GM21390 (cell line): ENCODE results near the gene VSX1.

Source experiments
- ATAC-seq: cut with Tn5 transposase; IDR thresholded peaks from one replicate; pipeline ENCODE4 v1.9.1; 2021; ENCODE audit not compliant: unreplicated experiment

Gene VSX1

DNA sequence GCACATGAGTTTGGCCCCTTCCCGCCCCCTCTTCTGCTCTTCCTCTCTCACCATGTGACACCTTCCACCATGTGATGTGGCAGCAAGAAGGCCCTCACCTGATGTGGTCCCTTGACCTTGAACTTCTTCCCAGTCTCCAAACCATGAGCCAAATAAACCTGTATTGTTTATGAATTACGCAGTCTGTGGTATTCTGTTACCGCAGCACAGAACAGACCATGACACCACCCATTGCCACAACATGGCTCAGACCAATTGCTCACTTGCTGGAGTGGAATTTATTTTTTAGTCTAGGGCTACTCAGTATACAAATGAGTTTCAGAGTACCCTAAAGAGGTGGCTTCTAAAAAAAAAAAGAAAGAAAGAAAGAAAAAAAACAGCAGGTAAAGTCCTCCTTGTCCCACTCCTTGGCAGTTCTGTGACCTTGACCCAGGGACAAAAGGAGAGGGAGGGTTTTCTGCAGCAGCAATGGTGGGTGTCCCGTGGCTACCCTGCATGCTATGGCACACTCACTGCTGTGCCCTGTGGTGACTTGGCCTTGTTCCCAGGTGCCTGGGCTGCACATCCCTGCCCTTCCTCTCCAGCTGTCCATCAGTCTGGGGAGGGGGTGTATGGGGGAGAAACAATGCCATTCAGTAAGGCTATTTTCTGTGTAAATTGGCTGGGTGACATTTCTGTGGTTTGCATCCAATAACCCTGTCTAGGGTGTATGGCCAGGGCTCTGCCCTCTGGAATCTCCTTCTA is 5.4 kb upstream of the VSX1 start:
- ATAC-seq, result no peak

DNA sequence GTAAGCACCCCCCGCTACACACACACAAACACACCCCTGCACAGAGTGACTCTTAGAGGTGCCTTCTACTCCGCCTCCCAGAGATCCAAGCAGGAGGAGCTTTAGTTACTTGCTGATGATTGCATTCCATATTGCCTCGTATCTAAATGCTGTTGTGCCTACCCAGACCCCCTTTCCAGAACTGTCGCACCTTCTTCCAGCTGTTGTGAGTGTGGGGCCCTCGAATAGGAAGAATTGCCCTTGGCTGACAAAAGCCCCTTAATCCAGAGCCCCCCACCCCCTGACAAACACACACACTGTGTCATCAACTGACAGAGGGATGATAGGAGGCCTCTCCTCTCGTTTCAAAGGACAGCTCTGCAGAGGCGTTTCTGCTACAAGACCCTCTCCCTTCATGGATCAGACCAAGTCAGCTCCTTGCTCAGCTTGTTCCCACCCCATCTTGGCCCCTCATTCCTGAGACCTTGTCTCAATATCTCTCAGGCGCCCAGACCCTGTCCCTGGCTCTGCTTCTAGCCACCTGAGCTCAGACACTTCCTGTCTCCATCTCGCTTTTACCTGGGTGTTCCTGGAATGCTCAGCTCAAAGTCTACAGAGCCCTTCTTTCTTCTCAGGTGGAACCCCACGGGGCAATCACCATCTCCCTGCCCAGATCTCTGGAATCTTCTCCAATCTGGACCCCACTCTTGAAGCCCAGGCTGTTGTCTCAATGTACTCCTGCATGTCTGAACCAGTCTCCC is 4.0 kb upstream of the VSX1 start:
- ATAC-seq, result no peak

DNA sequence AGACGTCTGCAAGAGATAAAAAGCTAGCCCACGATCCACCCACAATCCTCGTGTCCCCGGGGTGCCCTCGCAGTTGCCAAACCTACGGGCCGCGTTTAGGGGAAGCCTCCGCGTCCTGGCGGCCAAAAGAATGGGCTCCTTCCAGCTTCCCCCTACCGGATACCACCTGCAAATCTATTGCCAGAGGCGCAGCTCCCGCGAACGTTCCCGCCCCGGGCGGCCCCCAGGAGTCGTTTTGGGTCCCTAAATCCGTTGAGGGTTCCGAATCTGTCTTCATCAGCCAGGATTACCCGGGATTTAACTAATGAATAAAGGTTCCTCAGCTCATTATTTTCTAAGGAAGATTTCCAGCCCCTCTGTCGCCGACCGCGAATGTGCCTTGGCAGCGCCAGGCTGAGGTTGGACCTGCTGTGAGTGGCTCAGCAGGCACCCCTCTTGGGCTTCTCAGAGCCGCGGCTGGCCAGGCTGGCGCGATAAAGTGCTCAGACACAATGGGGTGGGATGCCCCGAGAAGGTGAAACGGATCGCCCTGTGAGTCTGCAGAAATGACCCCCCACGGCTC is 2.8 kb upstream of the VSX1 start:
- ATAC-seq, result no peak

DNA sequence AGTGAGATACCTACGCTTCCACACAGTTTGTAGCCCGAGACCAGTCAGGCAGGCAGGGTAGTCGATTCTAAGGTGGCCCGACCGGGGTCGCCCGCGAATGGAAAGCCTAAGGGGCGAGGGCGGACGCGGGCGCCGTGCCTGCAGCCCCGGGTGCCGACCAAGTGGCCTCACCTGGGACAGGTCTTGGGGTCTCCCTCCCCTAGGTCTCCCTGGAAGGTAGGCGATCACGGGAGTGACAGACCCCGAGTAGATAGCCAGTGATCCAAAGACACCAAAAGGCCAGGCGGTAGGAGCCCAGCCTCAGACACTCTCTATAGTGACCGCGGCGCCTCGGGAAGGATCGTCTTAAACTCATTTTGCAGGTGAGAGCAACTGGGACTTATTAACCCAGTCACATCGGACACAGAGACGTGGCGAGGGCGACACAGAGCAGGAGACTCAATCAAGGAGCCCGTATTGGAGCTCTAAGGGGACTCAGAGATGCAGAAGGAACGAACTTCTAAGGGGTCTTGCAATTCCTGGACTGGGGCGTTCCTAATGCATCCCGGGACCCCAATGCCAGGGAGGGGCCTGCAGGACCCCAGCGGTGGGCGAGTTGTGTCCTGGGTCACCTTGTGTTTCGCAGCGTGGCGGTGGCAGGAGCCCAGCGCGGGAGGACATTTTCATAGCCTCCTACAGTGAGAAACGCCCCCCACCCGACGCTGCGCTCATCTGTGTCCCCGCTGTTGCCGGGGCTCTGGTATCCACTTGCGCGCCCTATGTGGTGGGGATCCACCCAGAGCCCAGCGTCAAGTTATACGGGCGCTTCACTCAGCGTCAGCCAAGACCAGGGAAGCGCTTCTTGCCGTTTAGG is 2.1 kb upstream of the VSX1 start:
- ATAC-seq, result no peak

DNA sequence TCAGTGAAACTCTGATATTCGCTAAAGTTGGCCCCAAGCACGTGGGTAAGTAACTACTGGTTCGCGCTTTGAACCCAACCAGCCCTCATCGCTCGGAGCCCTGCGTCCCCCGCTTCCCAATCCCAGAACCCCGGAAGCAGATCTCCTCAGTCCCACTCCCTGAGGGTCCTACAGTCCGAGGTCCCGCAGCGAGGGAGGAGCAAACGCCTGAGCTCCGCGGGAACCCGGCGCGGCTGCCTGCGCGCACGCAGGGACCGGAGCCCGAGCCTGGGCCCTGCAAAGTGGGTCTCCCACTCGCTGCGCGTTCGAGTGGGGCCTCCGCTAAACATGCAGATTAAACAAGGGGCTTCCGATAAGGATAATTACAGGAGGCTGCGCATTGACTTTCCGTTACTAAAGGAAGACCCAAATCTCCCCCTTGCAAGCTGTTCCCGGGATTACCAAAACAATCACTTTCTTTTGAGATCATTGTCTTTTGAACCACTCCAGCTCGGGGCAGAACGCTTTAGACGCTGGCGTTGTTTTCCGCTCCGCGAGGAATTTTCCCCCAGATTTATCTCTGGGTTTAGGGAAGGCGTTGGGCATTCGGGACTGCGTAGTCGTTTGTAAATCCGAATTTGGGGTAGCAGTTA is 1.3 kb upstream of the VSX1 start:
- no peak for ATAC-seq

DNA sequence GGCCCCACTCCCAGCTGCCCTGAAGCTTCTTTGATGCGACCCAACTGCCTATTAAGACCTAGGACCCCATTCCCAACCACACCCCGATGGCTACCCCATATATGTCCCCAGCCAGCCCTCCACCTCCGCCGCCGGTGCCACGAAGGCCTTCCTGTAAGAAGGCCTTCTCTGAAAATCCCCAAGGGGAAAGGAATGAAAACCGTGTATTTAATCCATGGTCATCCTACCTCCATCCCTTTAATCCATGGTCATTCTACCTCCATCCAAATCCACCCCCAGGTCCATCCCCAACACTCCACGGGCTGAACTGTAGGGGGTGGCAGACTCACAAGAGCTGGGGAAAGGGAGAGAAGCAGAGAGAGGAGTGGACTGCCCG is 545 bp upstream of the VSX1 start:
- no peak for ATAC-seq

DNA sequence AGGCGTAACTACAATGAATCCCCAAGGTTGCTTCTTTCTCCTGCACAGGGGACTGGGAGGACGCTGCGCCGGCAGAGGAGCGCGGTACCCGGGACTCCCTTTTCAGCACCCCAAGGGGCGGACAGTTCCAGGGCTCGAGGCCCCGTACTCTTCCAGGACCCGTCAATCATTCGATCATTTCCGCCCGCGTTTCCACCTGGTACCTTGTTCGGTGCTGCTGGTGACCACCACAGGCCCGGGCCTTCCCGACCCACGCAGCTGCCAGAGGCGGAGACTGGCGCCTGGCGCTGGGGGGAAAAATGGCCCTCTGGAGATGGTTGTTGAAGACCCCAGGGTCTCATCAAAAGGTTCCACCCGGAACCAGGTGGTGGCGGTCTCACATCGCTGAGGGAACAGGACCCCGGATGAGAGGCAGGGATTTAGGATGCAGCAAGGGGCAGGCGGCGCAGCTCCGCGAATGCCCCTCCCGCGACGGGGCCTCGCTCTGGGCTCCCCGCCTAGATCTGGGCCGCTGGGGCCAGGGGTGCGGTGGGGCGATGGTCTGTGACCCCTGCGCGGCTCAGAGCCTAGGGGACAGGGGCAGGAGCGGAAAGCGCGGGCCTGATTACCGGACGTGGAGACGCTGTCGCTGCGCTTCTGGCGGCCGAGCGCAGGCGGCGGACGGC is 744 bp downstream of the VSX1 start:
- no peak for ATAC-seq

DNA sequence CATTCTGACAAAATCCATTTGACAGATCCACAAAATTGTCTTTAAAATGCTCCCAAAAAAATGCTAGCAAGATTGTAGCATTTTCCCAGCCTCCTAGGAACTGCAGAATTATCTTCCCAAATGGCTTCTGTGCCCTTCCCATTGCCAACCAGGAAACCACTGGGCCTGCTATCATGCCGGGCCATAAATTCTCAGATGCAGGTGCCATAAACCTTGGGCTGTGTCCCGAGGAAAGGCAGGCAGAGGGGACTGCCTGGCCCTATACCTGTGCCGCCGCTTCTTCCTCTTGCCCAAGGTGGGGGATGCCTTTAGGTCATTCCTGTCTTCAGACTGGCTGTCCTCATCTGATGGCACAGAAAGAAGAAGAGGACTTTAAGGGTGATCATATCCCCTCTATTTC is 2.8 kb downstream of the VSX1 start:
- ATAC-seq, result no peak

DNA sequence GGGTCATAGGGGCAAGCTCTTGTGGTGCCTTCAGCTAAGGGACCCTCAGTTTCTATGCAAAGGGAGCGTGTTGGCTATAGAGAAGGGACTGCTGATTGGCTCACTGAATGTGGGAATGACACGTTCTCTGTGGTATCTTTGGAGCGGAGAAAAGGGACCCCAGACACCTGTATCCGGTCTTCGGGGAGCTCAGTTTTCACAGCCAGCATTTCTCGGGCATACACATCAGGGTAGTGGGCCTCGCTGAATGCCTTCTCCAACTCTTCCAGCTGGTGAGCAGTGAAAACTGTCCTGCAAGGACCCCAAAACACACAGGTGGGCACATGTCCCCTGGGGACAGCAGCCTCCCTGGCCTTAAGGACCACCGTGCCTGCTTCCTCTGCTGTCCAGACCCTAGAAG is 3.3 kb downstream of the VSX1 start:
- ATAC-seq, result no peak

DNA sequence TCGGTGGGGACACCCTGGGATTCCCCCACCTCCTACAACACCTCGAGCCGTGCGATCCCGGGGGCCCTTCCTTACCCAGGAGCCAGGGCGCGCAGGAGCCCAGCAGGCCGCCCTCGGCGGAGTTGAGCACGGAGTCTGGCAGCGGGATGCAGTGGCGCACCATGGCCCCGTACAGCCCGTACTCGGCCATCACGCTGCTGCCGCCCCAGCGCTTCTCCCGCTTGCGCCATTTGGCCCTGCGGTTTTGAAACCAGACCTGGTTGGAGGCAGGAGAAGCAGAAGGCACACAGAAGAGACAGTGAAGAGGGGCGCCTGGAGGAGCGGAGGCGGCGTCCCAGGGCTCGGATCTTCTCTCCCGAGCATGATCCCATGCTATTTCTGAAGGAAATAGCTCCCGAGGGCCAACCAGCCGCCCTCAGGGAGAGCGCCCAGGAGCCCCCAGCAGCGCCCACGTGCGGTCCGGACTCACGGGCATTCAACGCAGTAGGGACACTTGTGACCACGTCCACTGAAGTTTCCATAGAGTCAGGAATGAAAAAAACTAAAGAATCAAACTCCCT is 4.3 kb downstream of the VSX1 start:
- ATAC-seq, result no peak

DNA sequence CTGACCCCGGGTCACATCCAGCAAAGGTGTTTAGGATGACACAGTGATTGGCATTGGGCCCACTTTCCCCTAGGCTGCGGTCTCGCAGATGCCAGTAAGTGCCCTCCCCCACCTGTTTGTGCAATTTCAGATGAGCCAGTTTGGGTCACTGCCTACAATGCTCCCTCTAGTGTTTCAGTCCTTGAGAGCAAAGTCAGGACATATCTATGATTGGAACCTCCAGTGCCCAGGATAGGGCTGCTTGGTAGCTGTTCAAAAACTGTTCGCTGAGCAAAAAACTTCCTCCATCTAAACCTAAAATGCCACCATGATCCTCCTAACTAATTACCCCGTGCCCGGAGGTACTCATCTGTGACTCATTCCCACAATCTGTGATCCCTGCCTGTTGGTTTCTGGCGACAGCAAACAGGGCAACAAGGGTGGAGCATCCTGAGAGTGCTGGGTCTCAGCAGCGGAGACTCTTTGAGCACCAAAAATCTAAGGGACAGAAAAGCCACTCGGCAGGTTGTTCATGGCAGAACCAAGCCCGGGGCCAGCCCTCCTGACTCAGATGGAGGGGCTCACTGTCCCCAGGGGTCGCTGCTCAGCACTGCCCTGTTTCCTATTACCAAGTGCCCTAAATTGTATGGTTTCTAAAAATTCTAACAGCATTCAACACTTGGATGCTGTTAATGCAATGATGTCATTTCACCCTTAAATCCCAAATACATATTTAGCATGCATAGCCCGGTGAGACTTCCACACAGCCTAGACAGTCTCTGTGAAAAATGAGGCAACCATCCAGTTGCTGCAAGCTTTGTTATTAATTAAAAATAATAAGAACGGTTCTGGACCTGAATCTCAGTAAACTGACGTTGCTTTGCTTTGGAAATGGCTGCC is 5.0 kb downstream of the VSX1 start:
- no peak for ATAC-seq

DNA sequence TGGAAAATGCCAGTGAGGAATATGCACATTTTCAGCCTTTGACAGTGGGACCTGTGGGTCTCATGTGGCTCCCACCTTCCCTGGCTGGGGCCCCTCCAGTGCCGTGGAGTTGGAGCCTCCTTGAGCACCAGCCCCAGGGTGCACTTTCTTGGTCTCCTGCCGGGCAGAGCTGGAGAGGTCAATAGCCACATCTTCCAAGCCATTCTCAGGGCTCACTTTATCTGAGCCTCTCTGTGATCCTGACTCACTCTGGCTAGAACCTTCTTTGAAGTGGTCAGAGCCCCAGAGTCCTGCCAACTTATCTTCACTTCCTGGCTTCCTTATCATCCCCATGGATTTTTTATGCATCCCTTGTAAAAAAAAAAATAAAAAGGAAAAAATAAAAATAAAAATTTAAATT is 5.7 kb downstream of the VSX1 start:
- no peak for ATAC-seq

DNA sequence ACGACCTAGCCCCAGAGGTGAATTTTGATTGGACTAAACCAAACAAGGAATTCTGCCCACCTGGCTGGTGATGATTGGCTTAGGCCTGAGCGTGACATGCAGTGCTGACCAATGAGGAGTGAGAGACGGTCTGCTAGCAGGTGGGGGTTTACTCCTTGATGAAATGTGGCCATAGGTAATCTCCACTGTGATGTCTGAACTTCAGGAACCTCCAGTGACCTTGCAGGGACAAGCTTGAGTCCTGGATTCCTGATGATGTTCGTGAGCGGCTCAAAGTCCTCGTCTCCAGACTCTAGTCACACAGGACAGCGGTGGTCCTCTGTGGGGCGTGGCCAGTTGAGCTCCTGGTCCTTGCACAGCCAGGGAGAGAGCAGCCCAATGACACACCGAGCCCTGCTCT is 8.4 kb downstream of the VSX1 start:
- ATAC-seq, result no peak

DNA sequence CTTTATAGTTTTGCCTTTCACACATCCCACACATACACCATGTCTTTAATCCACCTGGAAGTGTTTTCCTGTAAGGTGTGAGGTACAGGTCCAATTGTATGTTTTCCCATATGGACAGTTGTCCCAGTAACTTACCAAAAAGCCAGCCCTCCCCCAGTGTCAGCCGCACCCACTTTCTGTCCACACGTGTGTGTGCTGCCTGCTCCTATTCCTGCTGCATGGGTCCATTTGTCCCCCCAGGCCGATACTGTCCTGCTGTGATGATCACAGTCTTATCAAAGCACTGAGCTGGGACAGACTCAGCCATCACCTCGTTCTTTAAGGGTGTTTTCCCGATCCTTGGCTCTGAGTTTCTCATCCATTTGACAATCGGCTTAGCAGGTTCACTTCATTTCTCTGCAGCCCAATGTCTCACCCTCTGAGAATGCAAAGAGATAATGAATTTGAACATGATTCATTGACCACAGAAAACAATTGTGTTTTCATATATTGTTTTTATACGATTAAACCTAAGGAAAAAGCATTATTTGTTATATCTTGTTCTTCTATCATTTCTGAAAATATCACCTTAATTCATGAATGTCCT is 9.6 kb downstream of the VSX1 start:
- no peak for ATAC-seq

DNA sequence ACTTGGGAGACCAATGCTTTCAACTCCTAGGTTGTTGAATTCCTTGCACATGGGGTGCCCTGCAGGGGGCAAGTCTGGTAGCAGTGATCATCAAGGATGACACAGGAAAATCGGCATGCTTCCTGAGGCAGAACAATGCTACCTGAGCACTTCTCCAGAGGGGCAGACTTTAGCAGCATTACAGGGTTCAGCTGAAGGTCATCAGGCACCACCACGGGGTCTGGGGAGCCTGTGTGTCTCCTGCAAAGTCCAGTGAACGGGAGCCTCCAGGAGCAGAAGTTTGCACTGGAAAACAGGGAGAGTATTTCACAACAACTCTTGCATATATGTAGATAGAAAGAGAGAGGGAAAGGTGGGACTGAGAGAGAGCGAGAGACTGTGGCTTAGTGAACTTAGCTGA is 10.2 kb downstream of the VSX1 start:
- ATAC-seq, result no peak

DNA sequence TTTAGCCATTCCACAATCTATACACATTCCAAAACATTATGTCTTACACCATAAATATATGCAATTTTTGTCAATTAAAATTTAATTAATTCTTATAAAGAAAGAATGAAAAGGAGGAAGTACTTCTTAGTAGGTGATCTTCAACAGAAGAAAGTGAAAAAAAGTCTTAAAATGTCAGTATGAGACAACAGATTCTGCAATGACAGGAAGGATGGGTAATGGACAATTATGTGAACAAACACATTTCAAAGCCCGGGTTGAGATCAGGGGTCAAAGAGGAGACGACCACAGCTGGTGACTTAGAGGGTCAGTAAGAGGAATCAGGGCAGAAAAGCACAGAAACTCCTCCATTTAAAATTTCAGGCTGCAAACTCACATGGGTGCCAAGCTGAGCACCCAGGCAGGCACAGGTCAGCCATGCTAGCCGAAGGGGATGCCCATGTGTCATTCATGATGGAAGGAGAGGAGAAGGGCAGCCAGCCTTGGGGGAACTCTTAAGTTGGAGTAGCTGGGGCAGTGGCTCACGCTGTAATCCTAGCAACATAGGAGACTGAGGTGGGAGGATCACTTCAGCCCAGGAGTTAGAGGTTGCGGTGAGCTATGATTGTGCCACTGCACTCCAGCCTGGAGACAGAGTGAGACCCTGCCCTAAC is 11.0 kb downstream of the VSX1 start:
- no peak for ATAC-seq

DNA sequence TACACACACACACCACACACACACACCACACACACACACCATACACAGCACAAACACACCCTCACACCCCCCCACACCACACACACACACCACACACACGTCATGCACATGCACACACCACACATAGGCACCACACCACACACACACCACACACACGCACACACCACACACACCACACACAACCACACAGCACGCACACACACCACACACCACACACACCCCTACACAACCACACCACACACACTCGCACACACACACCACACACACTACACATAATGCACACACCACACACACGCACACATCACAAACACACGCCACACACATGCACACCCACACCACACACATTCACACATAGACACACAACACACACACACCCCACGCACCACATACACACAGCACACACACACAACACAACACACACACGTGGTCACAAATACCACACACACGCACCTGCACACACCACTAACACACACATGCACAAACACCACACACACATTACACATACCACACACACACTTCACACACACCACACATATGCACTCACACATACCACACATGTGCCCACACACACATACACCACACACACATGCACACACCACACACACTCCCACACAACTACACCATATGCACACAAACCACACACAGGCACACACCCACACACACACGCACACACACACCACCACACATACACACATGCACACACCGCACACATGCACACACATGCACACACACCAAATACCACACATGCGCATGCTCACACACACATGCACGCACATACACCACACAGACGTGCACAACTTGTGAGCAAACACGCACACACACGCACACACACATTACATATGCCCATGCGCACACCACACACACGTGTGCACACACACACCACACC is 14.6 kb downstream of the VSX1 start:
- no peak for ATAC-seq
